Measurements from ENCODE around the gene CELF1.

GRCh38 chr11:47430524-47430923 is 122.4 kb downstream of the CELF1 start:
- TF ChIP-seq CTCF (IDR thresholded peaks at IDR 0.05; ENCODE audit: insufficient read depth, low read length, poor library complexity, severe bottlenecking) (no peak), EZH2phosphoT487 (conservative IDR thresholded peaks at IDR 0.05; ENCODE audit: low read length) (no peak)
